Mesenteric fat pad (tissue), 1 donor: ENCODE measurements around the gene TRIP13. TPM values are rescaled to one million over a fixed set of nuclear protein-coding genes. Genes with fewer than 3 reads are reported as not detected.

Source experiments
- DNase-seq: peaks from one replicate; pipeline ENCODE4 v3.0.0-alpha.2; 2020; ENCODE audit warnings: low spot score
- total RNA-seq: library from RNA; stranded (reverse); fragmentation: NEBNext Ultra II Directional; extraction: Animal tissue kit (Norgen Biotek cat#: 25700); gene quantifications from one replicate; pipeline ENCODE4 v1.2.1, GENCODE V29; 2021
- donor health status: DM: yes; HTN: yes; CAD: no.

Gene TRIP13
- total RNA-seq, 1 donor from 2014 or later = 1.2 TPM

- no peak for DNase-seq
These were observed 37.5 kb upstream of the TRIP13 start for GRCh38 chr5:854966-855743.

- DNase-seq = no peak
These were observed 36.7 kb upstream of the TRIP13 start for GRCh38 chr5:855771-856530.

GRCh38 chr5:856531-857425 is 35.9 kb upstream of the TRIP13 start:
- no peak for DNase-seq

- DNase-seq = no peak
These were observed 34.0 kb upstream of the TRIP13 start for GRCh38 chr5:858726-859125.

GRCh38 chr5:859391-859790 is 33.3 kb upstream of the TRIP13 start:
- DNase-seq = no peak

GRCh38 chr5:859798-860296 is 32.8 kb upstream of the TRIP13 start:
- no peak for DNase-seq

GRCh38 chr5:860506-861150 is 32.1 kb upstream of the TRIP13 start:
- DNase-seq = no peak

- DNase-seq = no peak
These were observed 31.0 kb upstream of the TRIP13 start for GRCh38 chr5:861442-862366.

- no peak for DNase-seq
These were observed 30.1 kb upstream of the TRIP13 start for GRCh38 chr5:862367-863243.

- DNase-seq = no peak
These were observed 29.4 kb upstream of the TRIP13 start for GRCh38 chr5:863244-863805.

GRCh38 chr5:864492-865167 is 28.1 kb upstream of the TRIP13 start:
- no peak for DNase-seq

GRCh38 chr5:865168-865521 is 27.5 kb upstream of the TRIP13 start:
- no peak for DNase-seq

GRCh38 chr5:865771-866170 is 26.9 kb upstream of the TRIP13 start:
- no peak for DNase-seq

- no peak for DNase-seq
These were observed 25.3 kb upstream of the TRIP13 start for GRCh38 chr5:867300-867870.

GRCh38 chr5:868428-869135 is 24.1 kb upstream of the TRIP13 start:
- DNase-seq = no peak

- DNase-seq = no peak
These were observed 21.7 kb upstream of the TRIP13 start for GRCh38 chr5:870956-871355.
